NCI-H1694 (cell line): Measurements from ENCODE around the gene ARFIP1.
"Not testable (repeated sequence)": the region's sequence is repeated elsewhere in the genome, so short reads cannot be mapped to it uniquely, and the experiment has no call there.

Experiments used
- DNase-seq: peaks from one replicate; lab custom pipeline; 2025; lab: John Stamatoyannopoulos, UW

Gene ARFIP1

DNA sequence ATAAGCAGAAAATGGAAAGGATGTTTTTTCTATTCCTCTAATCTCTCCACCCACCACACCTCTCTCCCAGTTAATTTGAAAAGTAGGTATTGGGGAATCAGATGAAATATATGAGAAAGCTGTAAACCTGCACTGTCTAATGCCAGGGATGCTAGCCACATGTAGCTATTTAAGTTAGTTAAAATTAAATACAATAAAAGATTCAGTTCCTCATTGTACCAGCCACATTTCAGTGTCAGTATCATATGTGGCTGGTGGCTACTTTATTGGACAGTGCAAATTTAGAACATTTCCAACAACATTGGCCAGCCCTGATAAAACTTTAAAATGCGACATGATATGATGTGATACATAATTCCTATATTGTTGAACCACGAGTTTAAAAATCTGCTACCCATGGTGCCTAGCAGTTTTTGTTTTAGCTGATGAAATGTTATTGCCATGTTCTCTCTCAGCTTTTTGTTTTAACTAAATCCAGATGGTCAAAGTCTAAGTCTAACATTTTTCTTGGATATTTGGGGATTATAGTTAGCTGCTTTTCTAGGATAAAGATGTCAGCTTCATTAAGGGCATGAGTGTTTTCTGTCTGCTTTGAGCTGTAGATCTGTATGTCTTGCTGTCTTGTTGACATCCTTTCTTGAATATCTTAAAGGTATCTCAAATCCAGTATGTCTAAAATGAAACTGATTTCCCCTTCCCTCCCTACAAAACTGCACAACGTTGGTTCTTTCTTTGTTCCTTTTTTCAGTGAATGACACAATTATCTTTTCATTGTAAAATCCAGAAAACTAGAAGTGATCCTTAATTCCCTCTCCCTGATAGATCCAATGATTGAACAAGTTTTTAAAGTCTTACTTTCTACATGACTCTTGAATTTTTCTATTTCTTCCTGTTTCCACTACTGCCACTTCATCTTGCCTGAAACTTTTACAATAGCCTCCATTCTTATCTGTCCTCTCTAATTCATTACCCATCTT is 6.2 kb downstream of the ARFIP1 start:
- DNase-seq: no peak

GRCh38 chr4:152786627-152787026 is 6.9 kb downstream of the ARFIP1 start:
- no peak for DNase-seq

GRCh38 chr4:152795891-152796290 is 16.1 kb downstream of the ARFIP1 start:
- no peak for DNase-seq

GRCh38 chr4:152803541-152803940 is 23.8 kb downstream of the ARFIP1 start:
- DNase-seq: no peak

DNA sequence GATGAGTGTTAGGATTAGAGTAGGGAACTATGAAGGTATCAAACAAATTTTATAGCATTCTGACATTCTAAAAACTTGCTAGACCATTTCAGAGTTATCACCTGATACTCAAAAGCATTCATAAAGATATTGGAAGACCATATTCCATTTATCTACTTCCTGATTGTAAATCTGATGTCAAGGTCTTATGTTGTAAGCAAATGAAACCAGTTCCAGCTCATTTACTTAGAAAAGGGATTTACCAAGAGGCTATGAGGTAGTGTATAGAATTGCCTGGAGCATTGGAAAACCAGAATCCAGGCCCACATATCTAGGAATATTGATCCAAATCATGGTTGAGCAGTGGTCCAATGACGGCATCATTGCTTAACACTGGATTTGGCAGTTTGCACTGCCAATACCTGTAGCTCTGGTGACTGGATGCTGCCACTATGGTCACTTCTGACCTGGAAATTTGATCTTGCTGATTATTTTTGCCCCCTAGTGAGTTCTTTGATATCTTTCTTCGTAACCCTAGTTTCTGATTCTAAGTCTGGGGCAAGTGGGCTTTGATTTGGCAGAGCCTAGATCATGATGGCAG is 25.4 kb downstream of the ARFIP1 start:
- no peak for DNase-seq

GRCh38 chr4:152805818-152806217 is 26.1 kb downstream of the ARFIP1 start:
- no peak for DNase-seq

DNA sequence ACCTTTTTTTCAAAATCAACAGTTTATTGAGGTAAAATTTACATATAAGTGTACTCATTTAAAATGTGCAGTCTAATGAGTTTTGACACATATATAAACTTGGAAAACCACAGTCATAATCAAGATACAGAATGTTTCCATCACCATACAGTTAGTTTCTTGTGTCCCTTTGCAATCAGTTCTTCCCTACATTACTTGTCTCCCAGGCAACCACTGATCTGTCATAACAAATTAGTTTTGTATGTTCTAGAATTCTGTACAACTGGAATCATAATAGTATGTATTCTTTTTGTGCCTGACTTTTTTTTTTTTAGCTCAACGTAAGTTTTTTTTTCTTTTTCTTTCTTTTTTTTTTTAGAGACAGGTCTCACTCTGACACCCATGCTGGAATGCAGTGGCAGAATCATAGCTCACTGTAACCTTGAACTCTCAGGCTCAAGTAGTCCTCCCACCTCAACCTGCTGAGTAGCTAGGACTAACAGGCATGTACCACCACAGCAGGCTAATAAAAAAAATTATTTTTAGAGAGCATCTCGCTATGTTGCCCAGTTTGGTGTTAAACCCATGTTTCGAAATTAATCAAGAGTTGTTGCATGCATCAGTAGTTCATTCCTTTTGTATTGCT is 26.9 kb downstream of the ARFIP1 start:
- DNase-seq: no peak

DNA sequence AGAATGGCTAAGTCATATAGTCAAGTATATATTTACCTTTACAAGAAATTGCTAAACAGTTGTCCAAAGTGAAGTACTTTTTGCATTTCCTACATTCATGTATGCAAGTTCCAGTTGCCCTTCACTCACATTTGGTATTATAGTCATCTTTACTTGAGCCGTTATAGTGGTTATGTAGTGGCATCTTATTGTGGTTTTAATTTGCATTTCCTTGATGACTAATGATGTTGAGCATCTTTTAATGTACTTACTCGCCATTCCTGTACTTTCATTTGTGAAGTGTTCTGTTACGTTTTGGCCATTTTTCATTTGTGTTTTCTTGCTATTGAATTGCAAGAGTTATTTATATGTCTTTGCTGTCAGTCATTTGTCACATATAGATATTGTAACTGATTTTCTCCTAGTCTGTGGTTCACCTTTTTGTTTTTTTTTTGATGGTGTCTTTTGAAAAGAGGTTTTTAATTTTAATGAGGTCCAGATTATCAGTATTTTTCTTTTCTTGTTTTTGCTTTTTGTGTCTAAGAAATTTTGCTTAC is 27.6 kb downstream of the ARFIP1 start:
- DNase-seq: no peak

GRCh38 chr4:152808670-152809069 is 28.9 kb downstream of the ARFIP1 start:
- no peak for DNase-seq

GRCh38 chr4:152810715-152811287 is 31.0 kb downstream of the ARFIP1 start:
- no peak for DNase-seq

DNA sequence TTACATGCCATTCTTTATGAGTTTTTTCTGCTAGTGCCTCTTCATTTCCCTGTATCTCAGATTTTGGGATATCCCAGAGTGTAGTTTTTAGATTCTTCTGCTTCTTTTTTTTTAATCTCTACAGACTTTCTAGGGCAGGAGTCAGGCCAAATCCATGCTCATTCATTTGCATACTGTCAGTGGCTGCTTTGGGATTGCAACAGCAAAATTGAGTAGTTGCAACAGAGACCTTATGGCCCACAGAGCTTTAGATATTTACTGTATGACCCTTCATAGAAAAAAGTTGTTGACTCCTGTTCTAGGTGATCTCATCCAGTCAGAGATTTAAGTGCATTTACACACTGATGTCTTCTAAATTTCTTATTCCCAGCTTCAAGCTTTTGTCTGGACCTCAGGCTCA is 35.3 kb downstream of the ARFIP1 start:
- DNase-seq: no peak

- DNase-seq: no peak
Observed at GRCh38 chr4:152817331-152817730, 37.6 kb downstream of the ARFIP1 start.

DNA sequence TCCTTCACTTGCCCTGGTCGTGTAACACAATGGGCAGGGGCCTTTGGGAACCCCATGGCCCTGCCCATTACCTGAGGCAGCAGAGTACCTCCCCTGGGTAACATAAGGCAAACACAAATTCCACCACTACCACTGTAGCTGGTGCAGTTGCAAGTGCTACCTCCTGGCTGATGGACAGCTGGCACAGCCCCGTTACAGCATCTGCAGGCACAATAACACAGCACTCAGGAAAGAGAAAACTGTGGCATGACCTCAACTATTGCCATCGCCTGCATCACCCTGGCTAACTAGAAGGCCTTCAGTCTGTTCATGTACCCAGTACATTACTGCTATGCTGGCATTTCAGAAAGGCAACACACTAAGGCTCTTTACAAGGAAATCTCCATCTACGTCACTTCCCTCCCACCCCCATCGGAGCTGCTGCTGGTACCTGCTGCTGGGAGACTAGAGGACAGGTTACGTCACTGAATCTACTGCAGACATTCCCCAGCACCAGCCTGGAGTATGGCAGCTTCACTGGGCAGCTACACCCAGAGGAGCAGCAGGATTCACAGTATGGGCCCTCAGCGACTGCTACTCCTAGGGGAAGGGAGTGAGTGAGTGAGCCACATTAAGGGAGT is 39.4 kb downstream of the ARFIP1 start:
- no peak for DNase-seq

DNA sequence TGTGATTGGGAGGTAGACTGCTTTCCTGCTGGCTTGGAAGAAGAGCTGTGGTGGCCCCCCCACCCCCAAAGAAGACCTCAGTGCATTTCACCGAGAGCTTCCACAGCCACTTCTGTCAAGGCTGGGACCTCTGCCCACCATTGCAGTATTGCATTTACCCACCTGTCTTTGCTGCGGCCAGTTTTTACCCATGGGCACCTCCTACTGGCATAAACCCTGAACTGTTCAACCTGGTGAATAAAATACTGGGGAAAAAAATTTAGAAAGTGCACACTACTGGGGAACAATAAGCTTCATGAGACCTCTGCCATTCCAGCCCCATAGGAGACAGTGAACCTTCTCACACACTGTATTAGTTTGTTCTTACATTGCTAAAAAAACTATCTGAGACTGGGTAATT is 40.3 kb downstream of the ARFIP1 start:
- no peak for DNase-seq

GRCh38 chr4:152822323-152822722 is 42.6 kb downstream of the ARFIP1 start:
- no peak for DNase-seq

- DNase-seq: no peak
Observed at GRCh38 chr4:152824561-152824960, 44.8 kb downstream of the ARFIP1 start.

GRCh38 chr4:152825336-152825735 is 45.6 kb downstream of the ARFIP1 start:
- no peak for DNase-seq

DNA sequence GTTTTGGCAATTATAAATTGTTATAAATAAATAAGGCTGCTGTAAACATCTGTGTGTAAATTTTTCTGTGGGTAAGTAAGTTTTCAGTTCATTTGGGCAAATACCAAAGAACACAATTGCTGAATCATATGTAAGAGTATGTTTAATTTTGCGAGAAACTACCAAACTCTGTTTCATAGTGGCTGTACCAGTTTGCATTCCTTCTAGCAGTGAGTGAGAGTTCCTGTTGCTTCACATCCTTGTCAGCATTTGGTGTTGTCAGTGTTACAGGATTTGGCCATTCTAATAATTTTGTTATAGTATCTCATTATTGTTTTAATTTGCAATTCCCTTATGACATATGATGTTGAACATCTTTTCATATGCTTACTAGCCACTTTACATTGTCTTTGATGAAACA is 48.4 kb downstream of the ARFIP1 start:
- no peak for DNase-seq

DNA sequence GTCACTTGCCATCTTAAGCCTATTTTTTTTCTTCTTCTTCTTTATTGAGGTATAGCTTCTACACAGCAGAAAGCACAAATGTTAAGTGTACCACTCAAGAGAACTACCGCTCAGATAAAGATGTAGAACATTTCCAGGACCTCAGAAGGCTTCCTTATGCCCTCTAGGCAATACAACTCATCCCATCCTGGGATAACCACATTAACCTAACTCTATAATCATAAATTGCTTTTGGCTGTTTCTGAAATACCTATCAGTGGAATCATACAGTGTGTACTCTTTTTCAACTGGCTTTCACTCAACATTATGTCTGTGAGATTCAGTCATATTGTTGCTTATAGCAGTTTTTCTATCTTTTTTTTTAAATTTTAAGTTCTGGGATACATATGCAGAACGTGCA is 51.7 kb downstream of the ARFIP1 start:
- DNase-seq: no peak

DNA sequence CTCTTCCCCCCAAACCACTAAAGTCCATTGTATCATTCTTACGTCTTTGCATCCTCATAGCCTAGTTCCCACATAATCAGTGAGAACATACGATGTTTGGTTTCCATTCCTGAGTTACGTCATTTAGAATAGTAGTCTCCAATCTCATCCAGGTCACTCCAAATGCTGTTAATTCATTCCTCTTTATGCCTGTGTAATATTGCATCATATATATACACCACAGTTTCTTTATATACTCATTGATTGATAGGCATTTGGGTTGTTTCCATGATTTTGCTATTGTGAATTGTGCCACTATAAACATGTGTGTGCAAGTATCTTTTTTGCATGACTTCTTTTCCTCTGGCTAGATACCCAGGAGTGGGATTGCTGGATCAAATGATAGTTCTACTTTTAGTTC is 57.2 kb downstream of the ARFIP1 start:
- no peak for DNase-seq

- DNase-seq: not testable (repeated sequence)
Observed at GRCh38 chr4:152839729-152840128, 60.0 kb downstream of the ARFIP1 start.
